Mammary epithelial cell (primary cell): ENCODE results near the gene HSPA1B.
"Not testable (repeated sequence)": the region's sequence is repeated elsewhere in the genome, so short reads cannot be mapped to it uniquely, and the experiment has no call there.

Source experiments
- CTCF ChIP-seq, 2 donors: IDR thresholded peaks in 1 of 2; conservative IDR thresholded peaks in 1 of 2; 2 replicates each; pipeline ENCODE4 v1.5.1; 2011 to 2012; ENCODE audit warnings: inconsistent platforms in 2 of 2, low read length in 2 of 2, mild to moderate bottlenecking in 2 of 2, control low read depth in 1 of 2, low read depth in 1 of 2; ENCODE audit not compliant: insufficient read depth in 1 of 2; ENCODE audit errors: extremely low read depth in 1 of 2
- EZH2 ChIP-seq: IDR thresholded peaks from 2 replicates; pipeline ENCODE4 v1.6.1; 2012; ENCODE audit warnings: low read length, inconsistent platforms, borderline replicate concordance

GRCh38 chr6:31793927-31794245 is 33.7 kb upstream of the HSPA1B start:
- not testable (repeated sequence) for TF ChIP-seq CTCF (conservative IDR thresholded peaks at IDR 0.05 in 1 of 2, IDR thresholded peaks at IDR 0.05 in 1 of 2; ENCODE audit: extremely low read depth in 1 of 2, insufficient read depth in 1 of 2, low read depth in 1 of 2, low read length in 2 of 2); EZH2
